NT2/D1 (cell line): ENCODE data around the gene NBPF20.
"Not testable (repeated sequence)": the region's sequence is repeated elsewhere in the genome, so short reads cannot be mapped to it uniquely, and the experiment has no call there.

Experiments used
- YY1 ChIP-seq: IDR thresholded peaks from 2 replicates; pipeline ENCODE4 v1.6.1; 2011; ENCODE audit not compliant: insufficient read length, insufficient read depth
- ZNF274 ChIP-seq: IDR thresholded peaks from 2 replicates; pipeline ENCODE4 v1.6.1; 2011; ENCODE audit warnings: mild to moderate bottlenecking, low read depth, low read length

DNA sequence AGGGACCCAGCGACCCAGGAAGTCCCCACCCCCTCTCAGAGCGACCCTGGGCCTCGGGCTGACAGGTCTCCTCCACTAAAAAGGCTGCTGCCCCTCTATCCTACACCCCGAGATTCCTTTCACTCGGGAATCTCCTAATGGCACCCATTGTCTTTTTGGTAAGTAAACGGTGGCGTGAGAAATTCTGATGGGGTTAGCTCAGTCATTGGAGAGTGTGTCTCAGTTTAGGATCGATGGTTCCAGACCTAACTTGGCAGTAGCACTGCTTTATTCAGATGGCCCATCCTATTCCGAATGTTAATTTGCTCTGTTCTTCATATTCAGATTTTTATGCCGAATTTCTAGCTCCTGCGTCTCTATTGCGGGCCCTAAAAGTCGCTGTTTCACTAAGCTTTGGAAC, 34.6 kb upstream of the NBPF20 start:
- TF ChIP-seq YY1, ZNF274: not testable (repeated sequence)
